ENCODE data around the gene ZNG1C. TPM values are rescaled to one million over a fixed set of nuclear protein-coding genes. Genes with fewer than 3 reads are reported as not detected.
"Not testable (repeated sequence)": the region's sequence is repeated elsewhere in the genome, so short reads cannot be mapped to it uniquely, and the experiment has no call there.

Gene ZNG1C
- total RNA-seq, 1 experiment from 2014 or later: 26.4 TPM

DNA sequence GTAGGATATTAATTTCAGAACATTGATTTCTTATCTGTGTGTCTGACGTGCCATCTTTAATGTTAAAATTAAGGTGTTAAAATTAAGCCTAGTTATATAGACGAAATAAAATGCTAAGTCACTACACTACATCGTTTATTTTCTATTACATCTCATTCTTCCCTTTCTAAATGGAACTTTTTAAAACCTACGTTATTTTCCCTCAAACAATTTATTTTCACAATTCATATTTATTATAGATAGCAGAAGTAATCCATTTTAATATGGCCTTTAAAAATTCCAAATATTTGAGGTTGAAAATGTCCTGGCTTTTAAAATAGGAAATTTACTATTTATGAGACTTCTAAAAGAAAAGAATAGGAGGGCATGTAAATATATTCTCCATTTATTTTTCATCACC, 63.0 kb downstream of the ZNG1C start:
- H3K56ac ChIP-seq (ENCODE audit: insufficient read length, low read depth, low read length); H2BK120ac ChIP-seq (ENCODE audit: low read depth, low read length, poor library complexity, severe bottlenecking); H4K8ac ChIP-seq (replicated peaks; ENCODE audit: insufficient read length, low read depth, low read length); H3K14ac ChIP-seq (ENCODE audit: insufficient read depth, low read length); H2AFZ ChIP-seq (ENCODE audit: low read length); H3K23me2 ChIP-seq (ENCODE audit: insufficient read length, low read depth, low read length, poor library complexity, severe bottlenecking); H2AK5ac ChIP-seq (ENCODE audit: insufficient read length, low read length); H3K36me3 Mint-ChIP-seq (ENCODE audit: insufficient read depth in 1 of 3, low read depth in 3 of 3); H4K20me1 ChIP-seq (ENCODE audit: control insufficient read depth, insufficient read depth, insufficient read length); H2BK5ac ChIP-seq (ENCODE audit: insufficient read length, low read length); H2BK15ac ChIP-seq (ENCODE audit: low read depth, low read length); H3K18ac ChIP-seq (ENCODE audit: insufficient read length, low read depth, low read length); H3T11ph ChIP-seq (ENCODE audit: low read length); H3K4me1 ChIP-seq (ENCODE audit: insufficient read depth, low read length); H3K9ac ChIP-seq (ENCODE audit: extremely low read depth, insufficient read length, low read length); H3K4me1 Mint-ChIP-seq; H4K91ac ChIP-seq (ENCODE audit: insufficient read length, low read depth, low read length); H3K79me1 ChIP-seq (ENCODE audit: insufficient read depth, low read depth, low read length, poor library complexity, severe bottlenecking); H3K4me2 ChIP-seq (ENCODE audit: insufficient read depth, insufficient read length, low read length); H3K27me3 ChIP-seq (ENCODE audit: insufficient read depth, low read length); H3K27ac Mint-ChIP-seq; H4K5ac ChIP-seq (ENCODE audit: insufficient read length, low read depth, low read length); H3K4me3 Mint-ChIP-seq; H3K27ac ChIP-seq (ENCODE audit: insufficient read length, low read depth, low read length); H2BK12ac ChIP-seq (ENCODE audit: insufficient read length, low read depth, low read length); H3K9me3 Mint-ChIP-seq; DNase-seq; H3K4ac ChIP-seq (ENCODE audit: low read depth, low read length); H3K9me3 ChIP-seq (ENCODE audit: control insufficient read depth, low read depth, low read length); H3K23ac ChIP-seq (ENCODE audit: insufficient read length, low read depth, low read length); H3K79me2 ChIP-seq (ENCODE audit: insufficient read depth, low read length); H2BK20ac ChIP-seq (ENCODE audit: low read depth, low read length, poor library complexity, severe bottlenecking): not testable (repeated sequence)
- H3K27me3 Mint-ChIP-seq (ENCODE audit: low read depth): peaks cover 21% of the 10 kb centered on the region
- WGBS (ENCODE audit: extremely low coverage, insufficient read length, low lambda C conversion rate): no CpG with 5 or more reads among the region's 4 CpGs

DNA sequence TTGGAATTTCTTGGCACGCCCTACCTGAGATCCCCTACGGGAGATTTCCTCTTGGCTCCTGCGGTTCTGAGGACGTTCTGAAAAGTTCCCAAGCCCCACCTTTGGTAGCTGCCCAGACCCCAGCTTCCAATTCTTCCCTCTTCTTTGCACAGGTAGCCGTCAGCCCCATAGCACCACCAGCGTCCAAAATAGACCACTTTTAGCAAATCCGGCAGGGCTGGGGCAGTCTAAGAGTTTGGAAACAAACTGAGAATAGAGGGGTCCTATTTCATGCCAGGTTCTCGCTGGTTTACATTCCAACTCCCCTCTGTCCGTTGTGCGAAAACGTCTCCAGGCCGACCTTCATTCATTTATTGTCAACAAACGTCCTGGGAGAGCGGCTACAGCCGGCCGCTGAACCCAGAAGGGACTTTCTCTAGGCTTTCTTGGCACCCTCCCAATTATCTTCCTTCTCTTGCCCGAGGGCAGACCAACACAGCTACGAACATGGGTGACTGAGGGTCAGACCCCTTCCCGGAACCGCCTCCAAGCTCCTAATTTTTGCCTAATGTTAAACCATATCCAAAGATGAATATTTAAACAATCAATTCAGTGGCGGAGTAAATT, 64.0 kb downstream of the ZNG1C start:
- H2BK20ac ChIP-seq (ENCODE audit: low read depth, low read length, poor library complexity, severe bottlenecking); H2AFZ ChIP-seq (ENCODE audit: low read length); H2BK12ac ChIP-seq (ENCODE audit: insufficient read length, low read depth, low read length); H3K56ac ChIP-seq (ENCODE audit: insufficient read length, low read depth, low read length); H3K4me2 ChIP-seq (ENCODE audit: insufficient read depth, insufficient read length, low read length); H3K4me1 Mint-ChIP-seq; H4K91ac ChIP-seq (ENCODE audit: insufficient read length, low read depth, low read length); H4K8ac ChIP-seq (replicated peaks; ENCODE audit: insufficient read length, low read depth, low read length); H3T11ph ChIP-seq (ENCODE audit: low read length); H3K79me1 ChIP-seq (ENCODE audit: insufficient read depth, low read depth, low read length, poor library complexity, severe bottlenecking); H2BK5ac ChIP-seq (ENCODE audit: insufficient read length, low read length); H3K9me3 Mint-ChIP-seq; H3K9ac ChIP-seq (ENCODE audit: extremely low read depth, insufficient read length, low read length); H3K23me2 ChIP-seq (ENCODE audit: insufficient read length, low read depth, low read length, poor library complexity, severe bottlenecking); H3K23ac ChIP-seq (ENCODE audit: insufficient read length, low read depth, low read length); H3K27me3 ChIP-seq (ENCODE audit: insufficient read depth, low read length); H3K9me3 ChIP-seq (ENCODE audit: control insufficient read depth, low read depth, low read length); H3K27ac ChIP-seq (ENCODE audit: insufficient read length, low read depth, low read length); H4K5ac ChIP-seq (ENCODE audit: insufficient read length, low read depth, low read length); H2AK5ac ChIP-seq (ENCODE audit: insufficient read length, low read length); H3K27ac Mint-ChIP-seq; H4K20me1 ChIP-seq (ENCODE audit: control insufficient read depth, insufficient read depth, insufficient read length); H2BK120ac ChIP-seq (ENCODE audit: low read depth, low read length, poor library complexity, severe bottlenecking); H3K4me1 ChIP-seq (ENCODE audit: insufficient read depth, low read length); H3K79me2 ChIP-seq (ENCODE audit: insufficient read depth, low read length); H3K4ac ChIP-seq (ENCODE audit: low read depth, low read length); H3K18ac ChIP-seq (ENCODE audit: insufficient read length, low read depth, low read length); H2BK15ac ChIP-seq (ENCODE audit: low read depth, low read length); H3K14ac ChIP-seq (ENCODE audit: insufficient read depth, low read length); H3K36me3 Mint-ChIP-seq (ENCODE audit: insufficient read depth in 1 of 3, low read depth in 3 of 3); H3K4me3 Mint-ChIP-seq; DNase-seq: not testable (repeated sequence)
- H3K27me3 Mint-ChIP-seq (ENCODE audit: low read depth): peaks cover 21% of the 10 kb centered on the region
- no CpG with 5 or more reads among the region's 21 CpGs for WGBS (ENCODE audit: extremely low coverage, insufficient read length, low lambda C conversion rate)
